ENCODE data around the gene ROR2.

The ROR2 gene

GRCh38 chr9:91716239-91716638 is 233.8 kb downstream of the ROR2 start:
- no peak for DNase-seq (ENCODE audit: low read depth)

GRCh38 chr9:91714874-91715615 is 235.0 kb downstream of the ROR2 start:
- DNase-seq (ENCODE audit: low read depth): no peak

GRCh38 chr9:91714020-91714806 is 235.8 kb downstream of the ROR2 start:
- DNase-seq (ENCODE audit: low read depth): peak; percentile 11

GRCh38 chr9:91712811-91713210 is 237.2 kb downstream of the ROR2 start:
- DNase-seq (ENCODE audit: low read depth): no peak

- DNase-seq (ENCODE audit: low read depth): peak; percentile 7
These were observed 238.1 kb downstream of the ROR2 start for GRCh38 chr9:91711755-91712601.

GRCh38 chr9:91710158-91710557 is 239.9 kb downstream of the ROR2 start:
- DNase-seq (ENCODE audit: low read depth): no peak

- no peak for DNase-seq (ENCODE audit: low read depth)
These were observed 244.6 kb downstream of the ROR2 start for GRCh38 chr9:91705386-91705785.

- DNase-seq (ENCODE audit: low read depth): no peak
These were observed 249.6 kb downstream of the ROR2 start for GRCh38 chr9:91700475-91700874.

GRCh38 chr9:91698266-91698665 is 251.8 kb downstream of the ROR2 start:
- DNase-seq (ENCODE audit: low read depth): no peak

GRCh38 chr9:91697201-91697600 is 252.8 kb downstream of the ROR2 start:
- DNase-seq (ENCODE audit: low read depth): no peak

GRCh38 chr9:91694081-91694870 is 255.8 kb downstream of the ROR2 start:
- DNase-seq (ENCODE audit: low read depth): no peak

- DNase-seq (ENCODE audit: low read depth): no peak
These were observed 256.8 kb downstream of the ROR2 start for GRCh38 chr9:91693226-91693625.

GRCh38 chr9:91690540-91691249 is 259.3 kb downstream of the ROR2 start:
- no peak for DNase-seq (ENCODE audit: low read depth)

- DNase-seq (ENCODE audit: low read depth): no peak
These were observed 261.0 kb downstream of the ROR2 start for GRCh38 chr9:91689006-91689405.

GRCh38 chr9:91683269-91683668 is 266.8 kb downstream of the ROR2 start:
- no peak for DNase-seq (ENCODE audit: low read depth)

- DNase-seq (ENCODE audit: low read depth): peak; percentile 45
These were observed 267.2 kb downstream of the ROR2 start for GRCh38 chr9:91682806-91683205.

- peak; percentile 62 for DNase-seq (ENCODE audit: low read depth)
These were observed 268.3 kb downstream of the ROR2 start for GRCh38 chr9:91681461-91682305.

- no peak for DNase-seq (ENCODE audit: low read depth)
These were observed 269.0 kb downstream of the ROR2 start for GRCh38 chr9:91680998-91681397.

- peak; percentile 19 for DNase-seq (ENCODE audit: low read depth)
These were observed 269.9 kb downstream of the ROR2 start for GRCh38 chr9:91680106-91680505.
